Hepatic stellate cell (primary cell): Measurements from ENCODE around the gene MRPL48.
"Not testable (repeated sequence)": the region's sequence is repeated elsewhere in the genome, so short reads cannot be mapped to it uniquely, and the experiment has no call there.

Source experiments
- DNase-seq: peaks from one replicate; pipeline ENCODE4 v3.0.0; 2011; ENCODE audit warnings: low spot score

Gene MRPL48

GRCh38 chr11:73839123-73839457 lies 51.4 kb downstream of the MRPL48 start:
- no peak for DNase-seq

GRCh38 chr11:73851046-73851764 lies 63.5 kb downstream of the MRPL48 start:
- DNase-seq, result no peak

- DNase-seq, result no peak
Measured at GRCh38 chr11:73852049-73852448, 64.4 kb downstream of the MRPL48 start.

- DNase-seq, result no peak
Measured at GRCh38 chr11:73854680-73855079, 67.0 kb downstream of the MRPL48 start.

- DNase-seq, result no peak
Measured at GRCh38 chr11:73856031-73856567, 68.4 kb downstream of the MRPL48 start.

- DNase-seq, result no peak
Measured at GRCh38 chr11:73859671-73860070, 72.0 kb downstream of the MRPL48 start.

GRCh38 chr11:73860202-73860601 lies 72.5 kb downstream of the MRPL48 start:
- no peak for DNase-seq

GRCh38 chr11:73862986-73863385 lies 75.3 kb downstream of the MRPL48 start:
- no peak for DNase-seq

GRCh38 chr11:73866095-73866579 lies 78.5 kb downstream of the MRPL48 start:
- peak; percentile 11 for DNase-seq

- peak; percentile 77 for DNase-seq
Measured at GRCh38 chr11:73866586-73866996, 78.9 kb downstream of the MRPL48 start.

GRCh38 chr11:73869332-73869949 lies 81.8 kb downstream of the MRPL48 start:
- no peak for DNase-seq

- no peak for DNase-seq
Measured at GRCh38 chr11:73870261-73870660, 82.6 kb downstream of the MRPL48 start.

GRCh38 chr11:73872749-73873357 lies 85.2 kb downstream of the MRPL48 start:
- no peak for DNase-seq

- no peak for DNase-seq
Measured at GRCh38 chr11:73875380-73875779, 87.7 kb downstream of the MRPL48 start.

- no peak for DNase-seq
Measured at GRCh38 chr11:73875840-73876239, 88.2 kb downstream of the MRPL48 start.

GRCh38 chr11:73876424-73877310 lies 89.0 kb downstream of the MRPL48 start, which contains the start of the genes COA4 and PAAF1:
Gene COA4, minus strand, starts transcription at chr11:73876846. Its CDS starts 3,468 bp downstream, at chr11:73873378.
Gene PAAF1, plus strand, starts transcription at chr11:73876999. Its CDS starts 23 bp downstream, at chr11:73877022.
- DNase-seq, result peak; percentile 97

- no peak for DNase-seq
Measured at GRCh38 chr11:73878771-73879170, 91.1 kb downstream of the MRPL48 start.

GRCh38 chr11:73880449-73880848 lies 92.8 kb downstream of the MRPL48 start:
- DNase-seq, result not testable (repeated sequence)

GRCh38 chr11:73883856-73884255 lies 96.2 kb downstream of the MRPL48 start:
- DNase-seq, result no peak

- no peak for DNase-seq
Measured at GRCh38 chr11:73888244-73888643, 100.6 kb downstream of the MRPL48 start.

GRCh38 chr11:73889019-73889418 lies 101.3 kb downstream of the MRPL48 start:
- no peak for DNase-seq

- DNase-seq, result no peak
Measured at GRCh38 chr11:73889536-73889935, 101.9 kb downstream of the MRPL48 start.
